Stimulated activated CD4-positive, alpha-beta T cell treated with anti-CD3 and anti-CD28 coated beads, Interleukin-2, amount 100 ng/mL, for 24 hours (primary cell): ENCODE measurements around the gene DHX8.
"Not testable (repeated sequence)": the region's sequence is repeated elsewhere in the genome, so short reads cannot be mapped to it uniquely, and the experiment has no call there.

ENCODE experiments used
- DNase-seq, 2 donors: peaks; one replicate each; pipeline ENCODE4 v3.0.0-alpha.2; 2020

DHX8 gene

GRCh38 chr17:43463241-43463640, 20.5 kb upstream of the DHX8 start:
- no peak for DNase-seq

GRCh38 chr17:43464046-43464445, 19.7 kb upstream of the DHX8 start:
- no peak for DNase-seq

- DNase-seq, result no peak
Observed at GRCh38 chr17:43465049-43465448, 18.7 kb upstream of the DHX8 start.

GRCh38 chr17:43467981-43468581, 15.7 kb upstream of the DHX8 start:
- no peak for DNase-seq

- DNase-seq, result no peak
Observed at GRCh38 chr17:43468691-43469139, 15.1 kb upstream of the DHX8 start.

GRCh38 chr17:43469145-43469544, 14.6 kb upstream of the DHX8 start:
- no peak for DNase-seq

- no peak for DNase-seq
Observed at GRCh38 chr17:43471585-43472160, 12.1 kb upstream of the DHX8 start.

- DNase-seq, result no peak
Observed at GRCh38 chr17:43475494-43476089, 8.2 kb upstream of the DHX8 start.

GRCh38 chr17:43476306-43476705, 7.5 kb upstream of the DHX8 start:
- DNase-seq, result not testable (repeated sequence)

- DNase-seq, result no peak
Observed at GRCh38 chr17:43477832-43478634, 5.7 kb upstream of the DHX8 start.

- no peak for DNase-seq
Observed at GRCh38 chr17:43479948-43480347, 3.8 kb upstream of the DHX8 start.

- no peak for DNase-seq
Observed at GRCh38 chr17:43482103-43483012, 1.4 kb upstream of the DHX8 start.

- no peak for DNase-seq
Observed at GRCh38 chr17:43490621-43491020, 6.8 kb downstream of the DHX8 start.

GRCh38 chr17:43509440-43509839, 25.7 kb downstream of the DHX8 start:
- DNase-seq, result not testable (repeated sequence)

- DNase-seq, result not testable (repeated sequence)
Observed at GRCh38 chr17:43511199-43511598, 27.4 kb downstream of the DHX8 start.

GRCh38 chr17:43515656-43516055, 31.9 kb downstream of the DHX8 start:
- no peak for DNase-seq

- DNase-seq, result no peak
Observed at GRCh38 chr17:43517161-43517560, 33.4 kb downstream of the DHX8 start.

- no peak for DNase-seq
Observed at GRCh38 chr17:43517615-43518386, 34.0 kb downstream of the DHX8 start.

GRCh38 chr17:43521389-43521788, 37.6 kb downstream of the DHX8 start:
- DNase-seq, result no peak

- DNase-seq, result no peak
Observed at GRCh38 chr17:43524945-43525575, 41.3 kb downstream of the DHX8 start.
